ENCODE data around the gene GNB1. TPM values are rescaled to one million over a fixed set of nuclear protein-coding genes. Genes with fewer than 3 reads are reported as not detected.

GNB1 gene
- total RNA-seq, 1 experiment from 2014 or later: 339 TPM

DNA sequence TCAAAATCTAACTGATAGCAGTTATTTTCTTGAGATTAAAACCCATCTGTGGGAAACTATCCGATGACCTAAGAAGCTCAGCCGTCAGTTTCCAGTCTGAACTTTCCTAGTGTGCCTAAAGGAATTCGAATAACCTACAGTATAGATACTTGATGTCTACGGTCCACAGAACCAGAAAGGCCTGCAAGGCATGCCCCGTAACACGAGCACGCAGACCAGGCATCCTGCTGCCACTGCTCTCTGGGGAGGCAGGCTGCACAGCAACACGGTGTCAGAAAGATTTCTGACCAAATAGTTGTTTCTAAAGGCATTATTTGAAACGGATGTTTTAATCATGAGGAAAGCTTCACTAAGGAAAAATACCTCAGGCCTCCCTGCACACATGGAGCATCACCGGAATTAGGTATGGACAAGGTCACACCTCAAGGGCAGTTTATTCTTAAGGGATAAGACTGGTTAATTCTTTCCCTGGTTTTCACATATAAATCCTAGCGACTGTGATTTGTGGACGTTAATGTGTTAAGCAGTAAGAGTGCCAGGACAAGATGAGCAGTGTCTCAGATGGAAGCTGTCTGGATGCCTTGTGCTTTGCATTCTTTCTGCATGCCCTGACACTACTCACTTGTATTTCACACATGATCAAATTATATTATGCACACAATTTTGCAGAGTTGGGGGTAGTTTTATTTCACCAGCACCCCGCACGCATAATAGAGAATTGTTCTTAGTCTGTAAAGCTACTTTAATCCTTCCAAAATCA, 63.6 kb downstream of the GNB1 start:
- DNase-seq (ENCODE audit: low spot score) (no peak), ATAC-seq (peak; percentile 50)
- CTCF ChIA-PET: interaction anchor here (0.7 to 2.1 kb wide), 5 partner anchors 21 to 149 kb away, joined by 3 to 7 read pairs (median 3); no protein-coding TSS in a partner anchor
- Mint-ChIP-seq H3K27me3 (ENCODE audit: low read depth) (no peaks in the 10 kb centered on the region), H3K4me1 (peaks cover 25% of the 10 kb centered on the region), H3K36me3 (peaks cover 30% of the 10 kb centered on the region), H3K4me3 (no peak overlapping the region), H3K27ac (peak overlapping the region; percentile 88), H3K9me3 (no peaks in the 10 kb centered on the region)
- TF ChIP-seq, protein P1, sequence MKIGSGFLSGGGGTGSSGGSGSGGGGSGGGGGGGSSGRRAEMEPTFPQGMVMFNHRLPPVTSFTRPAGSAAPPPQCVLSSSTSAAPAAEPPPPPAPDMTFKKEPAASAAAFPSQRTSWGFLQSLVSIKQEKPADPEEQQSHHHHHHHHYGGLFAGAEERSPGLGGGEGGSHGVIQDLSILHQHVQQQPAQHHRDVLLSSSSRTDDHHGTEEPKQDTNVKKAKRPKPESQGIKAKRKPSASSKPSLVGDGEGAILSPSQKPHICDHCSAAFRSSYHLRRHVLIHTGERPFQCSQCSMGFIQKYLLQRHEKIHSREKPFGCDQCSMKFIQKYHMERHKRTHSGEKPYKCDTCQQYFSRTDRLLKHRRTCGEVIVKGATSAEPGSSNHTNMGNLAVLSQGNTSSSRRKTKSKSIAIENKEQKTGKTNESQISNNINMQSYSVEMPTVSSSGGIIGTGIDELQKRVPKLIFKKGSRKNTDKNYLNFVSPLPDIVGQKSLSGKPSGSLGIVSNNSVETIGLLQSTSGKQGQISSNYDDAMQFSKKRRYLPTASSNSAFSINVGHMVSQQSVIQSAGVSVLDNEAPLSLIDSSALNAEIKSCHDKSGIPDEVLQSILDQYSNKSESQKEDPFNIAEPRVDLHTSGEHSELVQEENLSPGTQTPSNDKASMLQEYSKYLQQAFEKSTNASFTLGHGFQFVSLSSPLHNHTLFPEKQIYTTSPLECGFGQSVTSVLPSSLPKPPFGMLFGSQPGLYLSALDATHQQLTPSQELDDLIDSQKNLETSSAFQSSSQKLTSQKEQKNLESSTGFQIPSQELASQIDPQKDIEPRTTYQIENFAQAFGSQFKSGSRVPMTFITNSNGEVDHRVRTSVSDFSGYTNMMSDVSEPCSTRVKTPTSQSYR (CRISPR knock-in tag; IDR thresholded peaks at IDR 0.05): no peak
- TF ChIP-seq TEAD1 (CRISPR knock-in tag; IDR thresholded peaks at IDR 0.05) (no peak), FOXP1 (CRISPR knock-in tag; IDR thresholded peaks at IDR 0.05; ENCODE audit: borderline replicate concordance) (no peak), ZNF263 (CRISPR knock-in tag; IDR thresholded peaks at IDR 0.05; ENCODE audit: low read depth) (no peak), ZNF219 (CRISPR knock-in tag; IDR thresholded peaks at IDR 0.05; ENCODE audit: borderline replicate concordance) (no peak), ZNF396 (CRISPR knock-in tag; IDR thresholded peaks at IDR 0.05; ENCODE audit: borderline replicate concordance) (no peak), NFE2L1 (CRISPR knock-in tag; IDR thresholded peaks at IDR 0.05) (no peak), FOXK1 (CRISPR knock-in tag; IDR thresholded peaks at IDR 0.05) (no peak), MYBL2 (CRISPR knock-in tag; IDR thresholded peaks at IDR 0.05) (no peak), GTF2I (CRISPR knock-in tag; conservative IDR thresholded peaks at IDR 0.05) (no peak)
- TF ChIP-seq, protein P2, sequence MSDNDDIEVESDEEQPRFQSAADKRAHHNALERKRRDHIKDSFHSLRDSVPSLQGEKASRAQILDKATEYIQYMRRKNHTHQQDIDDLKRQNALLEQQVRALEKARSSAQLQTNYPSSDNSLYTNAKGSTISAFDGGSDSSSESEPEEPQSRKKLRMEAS (CRISPR knock-in tag; IDR thresholded peaks at IDR 0.05): no peak
- TF ChIP-seq, protein P3, sequence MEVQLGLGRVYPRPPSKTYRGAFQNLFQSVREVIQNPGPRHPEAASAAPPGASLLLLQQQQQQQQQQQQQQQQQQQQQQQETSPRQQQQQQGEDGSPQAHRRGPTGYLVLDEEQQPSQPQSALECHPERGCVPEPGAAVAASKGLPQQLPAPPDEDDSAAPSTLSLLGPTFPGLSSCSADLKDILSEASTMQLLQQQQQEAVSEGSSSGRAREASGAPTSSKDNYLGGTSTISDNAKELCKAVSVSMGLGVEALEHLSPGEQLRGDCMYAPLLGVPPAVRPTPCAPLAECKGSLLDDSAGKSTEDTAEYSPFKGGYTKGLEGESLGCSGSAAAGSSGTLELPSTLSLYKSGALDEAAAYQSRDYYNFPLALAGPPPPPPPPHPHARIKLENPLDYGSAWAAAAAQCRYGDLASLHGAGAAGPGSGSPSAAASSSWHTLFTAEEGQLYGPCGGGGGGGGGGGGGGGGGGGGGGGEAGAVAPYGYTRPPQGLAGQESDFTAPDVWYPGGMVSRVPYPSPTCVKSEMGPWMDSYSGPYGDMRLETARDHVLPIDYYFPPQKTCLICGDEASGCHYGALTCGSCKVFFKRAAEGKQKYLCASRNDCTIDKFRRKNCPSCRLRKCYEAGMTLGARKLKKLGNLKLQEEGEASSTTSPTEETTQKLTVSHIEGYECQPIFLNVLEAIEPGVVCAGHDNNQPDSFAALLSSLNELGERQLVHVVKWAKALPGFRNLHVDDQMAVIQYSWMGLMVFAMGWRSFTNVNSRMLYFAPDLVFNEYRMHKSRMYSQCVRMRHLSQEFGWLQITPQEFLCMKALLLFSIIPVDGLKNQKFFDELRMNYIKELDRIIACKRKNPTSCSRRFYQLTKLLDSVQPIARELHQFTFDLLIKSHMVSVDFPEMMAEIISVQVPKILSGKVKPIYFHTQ (CRISPR knock-in tag; IDR thresholded peaks at IDR 0.05): no peak
- TF ChIP-seq, protein P4, sequence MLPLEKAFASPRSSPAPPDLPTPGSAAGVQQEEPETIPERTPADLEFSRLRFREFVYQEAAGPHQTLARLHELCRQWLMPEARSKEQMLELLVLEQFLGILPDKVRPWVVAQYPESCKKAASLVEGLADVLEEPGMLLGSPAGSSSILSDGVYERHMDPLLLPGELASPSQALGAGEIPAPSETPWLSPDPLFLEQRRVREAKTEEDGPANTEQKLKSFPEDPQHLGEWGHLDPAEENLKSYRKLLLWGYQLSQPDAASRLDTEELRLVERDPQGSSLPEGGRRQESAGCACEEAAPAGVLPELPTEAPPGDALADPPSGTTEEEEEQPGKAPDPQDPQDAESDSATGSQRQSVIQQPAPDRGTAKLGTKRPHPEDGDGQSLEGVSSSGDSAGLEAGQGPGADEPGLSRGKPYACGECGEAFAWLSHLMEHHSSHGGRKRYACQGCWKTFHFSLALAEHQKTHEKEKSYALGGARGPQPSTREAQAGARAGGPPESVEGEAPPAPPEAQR (CRISPR knock-in tag; IDR thresholded peaks at IDR 0.05): no peak
- TF ChIP-seq, protein P5, sequence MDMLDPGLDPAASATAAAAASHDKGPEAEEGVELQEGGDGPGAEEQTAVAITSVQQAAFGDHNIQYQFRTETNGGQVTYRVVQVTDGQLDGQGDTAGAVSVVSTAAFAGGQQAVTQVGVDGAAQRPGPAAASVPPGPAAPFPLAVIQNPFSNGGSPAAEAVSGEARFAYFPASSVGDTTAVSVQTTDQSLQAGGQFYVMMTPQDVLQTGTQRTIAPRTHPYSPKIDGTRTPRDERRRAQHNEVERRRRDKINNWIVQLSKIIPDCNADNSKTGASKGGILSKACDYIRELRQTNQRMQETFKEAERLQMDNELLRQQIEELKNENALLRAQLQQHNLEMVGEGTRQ (CRISPR knock-in tag; IDR thresholded peaks at IDR 0.05): no peak
- POLR2A ChIA-PET: interaction anchor here (0.6 kb wide), 1 partner anchor 46 kb away, joined by 4 read pairs; no protein-coding TSS in a partner anchor

DNA sequence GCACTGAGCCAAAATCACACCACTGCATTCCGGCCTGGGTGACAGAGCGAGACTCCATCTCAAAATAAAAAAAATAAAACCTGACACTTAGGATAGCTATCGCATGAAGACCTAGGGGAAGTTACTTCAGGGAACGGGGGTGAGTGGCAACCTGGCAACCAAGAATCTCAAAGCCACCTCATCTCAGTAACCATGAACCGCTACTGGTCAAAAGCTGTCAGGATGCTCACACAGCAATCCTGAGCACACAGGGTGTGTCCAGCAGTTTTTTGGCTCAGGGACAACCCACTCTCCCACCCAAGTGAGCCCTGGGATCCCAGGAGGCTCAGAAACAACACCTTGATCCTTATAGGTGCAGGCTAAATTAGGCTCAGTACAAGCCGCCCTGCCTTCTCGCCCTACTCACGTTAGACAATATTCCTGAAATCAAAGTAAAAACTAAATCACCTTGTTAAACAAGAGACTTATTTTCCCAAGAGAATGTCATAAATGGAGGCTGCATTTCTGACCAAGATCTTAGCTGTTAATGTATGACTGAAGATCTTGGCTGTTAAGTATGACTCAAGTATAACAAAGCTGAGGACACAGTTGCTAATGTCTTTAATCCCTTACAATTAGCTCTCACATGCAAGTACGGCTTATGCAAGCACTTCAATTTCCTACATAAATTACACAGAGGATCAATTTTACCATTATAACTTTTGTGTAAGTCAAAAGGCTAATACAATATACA, 64.4 kb downstream of the GNB1 start:
- Mint-ChIP-seq H3K9me3 (no peaks in the 10 kb centered on the region), H3K27me3 (ENCODE audit: low read depth) (no peaks in the 10 kb centered on the region), H3K27ac (peak overlapping the region; percentile 91), H3K4me3 (no peak overlapping the region), H3K4me1 (peaks cover 25% of the 10 kb centered on the region), H3K36me3 (peaks cover 28% of the 10 kb centered on the region)
- ChIA-PET CTCF (interaction anchor here (0.7 to 2.1 kb wide), 3 partner anchors 44 to 148 kb away, joined by 3 to 7 read pairs (median 3); no protein-coding TSS in a partner anchor), POLR2A (interaction anchor here (0.6 kb wide), 1 partner anchor 47 kb away, joined by 4 read pairs; no protein-coding TSS in a partner anchor)
- no peak for ATAC-seq
- no peak for DNase-seq (ENCODE audit: low spot score)
- no peak for TF ChIP-seq TP53 (CRISPR knock-in tag; IDR thresholded peaks at IDR 0.05)
- TF ChIP-seq, protein P6, sequence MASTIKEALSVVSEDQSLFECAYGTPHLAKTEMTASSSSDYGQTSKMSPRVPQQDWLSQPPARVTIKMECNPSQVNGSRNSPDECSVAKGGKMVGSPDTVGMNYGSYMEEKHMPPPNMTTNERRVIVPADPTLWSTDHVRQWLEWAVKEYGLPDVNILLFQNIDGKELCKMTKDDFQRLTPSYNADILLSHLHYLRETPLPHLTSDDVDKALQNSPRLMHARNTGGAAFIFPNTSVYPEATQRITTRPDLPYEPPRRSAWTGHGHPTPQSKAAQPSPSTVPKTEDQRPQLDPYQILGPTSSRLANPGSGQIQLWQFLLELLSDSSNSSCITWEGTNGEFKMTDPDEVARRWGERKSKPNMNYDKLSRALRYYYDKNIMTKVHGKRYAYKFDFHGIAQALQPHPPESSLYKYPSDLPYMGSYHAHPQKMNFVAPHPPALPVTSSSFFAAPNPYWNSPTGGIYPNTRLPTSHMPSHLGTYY (CRISPR knock-in tag; IDR thresholded peaks at IDR 0.05): no peak
- TF ChIP-seq, protein P7, sequence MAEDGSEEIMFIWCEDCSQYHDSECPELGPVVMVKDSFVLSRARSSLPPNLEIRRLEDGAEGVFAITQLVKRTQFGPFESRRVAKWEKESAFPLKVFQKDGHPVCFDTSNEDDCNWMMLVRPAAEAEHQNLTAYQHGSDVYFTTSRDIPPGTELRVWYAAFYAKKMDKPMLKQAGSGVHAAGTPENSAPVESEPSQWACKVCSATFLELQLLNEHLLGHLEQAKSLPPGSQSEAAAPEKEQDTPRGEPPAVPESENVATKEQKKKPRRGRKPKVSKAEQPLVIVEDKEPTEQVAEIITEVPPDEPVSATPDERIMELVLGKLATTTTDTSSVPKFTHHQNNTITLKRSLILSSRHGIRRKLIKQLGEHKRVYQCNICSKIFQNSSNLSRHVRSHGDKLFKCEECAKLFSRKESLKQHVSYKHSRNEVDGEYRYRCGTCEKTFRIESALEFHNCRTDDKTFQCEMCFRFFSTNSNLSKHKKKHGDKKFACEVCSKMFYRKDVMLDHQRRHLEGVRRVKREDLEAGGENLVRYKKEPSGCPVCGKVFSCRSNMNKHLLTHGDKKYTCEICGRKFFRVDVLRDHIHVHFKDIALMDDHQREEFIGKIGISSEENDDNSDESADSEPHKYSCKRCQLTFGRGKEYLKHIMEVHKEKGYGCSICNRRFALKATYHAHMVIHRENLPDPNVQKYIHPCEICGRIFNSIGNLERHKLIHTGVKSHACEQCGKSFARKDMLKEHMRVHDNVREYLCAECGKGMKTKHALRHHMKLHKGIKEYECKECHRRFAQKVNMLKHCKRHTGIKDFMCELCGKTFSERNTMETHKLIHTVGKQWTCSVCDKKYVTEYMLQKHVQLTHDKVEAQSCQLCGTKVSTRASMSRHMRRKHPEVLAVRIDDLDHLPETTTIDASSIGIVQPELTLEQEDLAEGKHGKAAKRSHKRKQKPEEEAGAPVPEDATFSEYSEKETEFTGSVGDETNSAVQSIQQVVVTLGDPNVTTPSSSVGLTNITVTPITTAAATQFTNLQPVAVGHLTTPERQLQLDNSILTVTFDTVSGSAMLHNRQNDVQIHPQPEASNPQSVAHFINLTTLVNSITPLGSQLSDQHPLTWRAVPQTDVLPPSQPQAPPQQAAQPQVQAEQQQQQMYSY (CRISPR knock-in tag; IDR thresholded peaks at IDR 0.05): no peak
- no peak for TF ChIP-seq CBFB (CRISPR knock-in tag; IDR thresholded peaks at IDR 0.05; ENCODE audit: low read depth)
- TF ChIP-seq SMAD4 (CRISPR knock-in tag; IDR thresholded peaks at IDR 0.05): no peak
- TF ChIP-seq ZBTB21 (CRISPR knock-in tag; IDR thresholded peaks at IDR 0.05; ENCODE audit: borderline replicate concordance): no peak

Measured in WTC11 (cell line).